Endothelial cell of umbilical vein (primary cell): ENCODE data around the gene ZNF530. TPM values are rescaled to one million over a fixed set of nuclear protein-coding genes. Genes with fewer than 3 reads are reported as not detected.

Experiments
- BruUV-seq: library from RNA; stranded (reverse); fragments of 400-500 nt; replicated peaks from 2 replicates; lab custom pipeline; 2021; lab: Mats Ljungman, UMichigan
- CTCF ChIA-PET: fragments of 300-600, 350-600 bp; sonication (Branson Sonifier 250); formaldehyde crosslinking; loops from one replicate; lab custom pipeline; 2021; ENCODE audit warnings: antibody characterized with exemption, inconsistent platforms; lab: Charles Lee
- POLR2A ChIA-PET: fragments of 300-600, 350-600 bp; sonication (Branson Sonifier 250); formaldehyde crosslinking; loops from one replicate; lab custom pipeline; 2021; ENCODE audit warnings: antibody characterized with exemption, inconsistent platforms; lab: Charles Lee
- DNase-seq: peaks from one replicate; pipeline ENCODE4 v3.0.0-alpha.2; 2011; ENCODE audit warnings: low read depth, low spot score
- FAIRE-seq: peaks from 2 replicates; lab custom pipeline; 2011; peaks lifted over from hg19 to GRCh38; lab: Jason Lieb, UNC
- H2AFZ ChIP-seq: 2 replicates; pipeline ENCODE4 v1.6.0; 2012; ENCODE audit warnings: low read depth, low read length, control low read depth, inconsistent platforms
- H3K27ac ChIP-seq: 2 replicates; pipeline ENCODE4 v1.5.1; 2011; ENCODE audit warnings: low read depth, mild to moderate bottlenecking, control low read depth, low read length, moderate library complexity; ENCODE audit not compliant: insufficient read depth
- H3K27me3 ChIP-seq, 2 experiments: 2 replicates each; pipeline versions ENCODE4 v1.6.0 to v1.6.1; 2011; ENCODE audit warnings: low read length in 2 of 2, mixed read lengths in 1 of 2; ENCODE audit not compliant: control insufficient read depth in 2 of 2, insufficient read depth in 2 of 2
- H3K36me3 ChIP-seq, 2 experiments: 2 replicates in 1 of 2; 3 replicates in 1 of 2; pipeline ENCODE4 v1.5.1; 2011; ENCODE audit warnings: low read length in 2 of 2, mild to moderate bottlenecking in 1 of 2, moderate library complexity in 1 of 2; ENCODE audit not compliant: control insufficient read depth in 2 of 2, insufficient read depth in 2 of 2; ENCODE audit errors: extremely low read depth in 1 of 2
- H3K4me1 ChIP-seq: 3 replicates; pipeline ENCODE4 v1.5.1; 2011; ENCODE audit warnings: mild to moderate bottlenecking, low read length; ENCODE audit not compliant: control insufficient read depth, insufficient read depth; ENCODE audit errors: extremely low read depth
- H3K4me2 ChIP-seq: 2 replicates; pipeline ENCODE4 v1.6.1; 2011; ENCODE audit warnings: low read length, control low read depth, mixed read lengths; ENCODE audit not compliant: insufficient read depth
- H3K4me3 ChIP-seq, 3 experiments: fragments of 200-600 bp in 1 of 3; sonication (generic), shearing (Covaris generic) in 1 of 3; replicated peaks in 1 of 3; 2 replicates each; pipeline ENCODE4 v1.5.1; 2011 to 2016; ENCODE audit warnings: control low read depth in 3 of 3, low read length in 3 of 3, mild to moderate bottlenecking in 2 of 3, inconsistent platforms in 1 of 3, low read depth in 1 of 3, moderate library complexity in 1 of 3; ENCODE audit not compliant: insufficient read depth in 1 of 3
- H3K79me2 ChIP-seq: 2 replicates; pipeline ENCODE4 v1.6.0; 2012; ENCODE audit warnings: low read length, inconsistent platforms; ENCODE audit not compliant: control insufficient read depth, insufficient read depth
- H3K9ac ChIP-seq: replicated peaks from 2 replicates; pipeline ENCODE3; 2011; ENCODE audit warnings: low read length, control low read depth; ENCODE audit not compliant: insufficient read depth; ENCODE audit errors: extremely low read depth
- H3K9me1 ChIP-seq: replicated peaks from 3 replicates; pipeline ENCODE4 v1.6.0; 2011; ENCODE audit warnings: mild to moderate bottlenecking, low read length; ENCODE audit not compliant: control insufficient read depth, insufficient read depth; ENCODE audit errors: extremely low read depth
- H3K9me3 ChIP-seq: replicated peaks from 2 replicates; pipeline ENCODE4 v1.5.1; 2012; ENCODE audit warnings: low read length, inconsistent platforms; ENCODE audit not compliant: control insufficient read depth, insufficient read depth
- H4K20me1 ChIP-seq: replicated peaks from 2 replicates; pipeline ENCODE3; 2011; ENCODE audit warnings: mild to moderate bottlenecking, low read length; ENCODE audit not compliant: control insufficient read depth, insufficient read depth; ENCODE audit errors: extremely low read depth
- EZH2 ChIP-seq: IDR thresholded peaks from 2 replicates; pipeline ENCODE4 v1.6.1; 2012; ENCODE audit warnings: borderline replicate concordance, low read depth, mild to moderate bottlenecking, moderate library complexity, low read length, inconsistent platforms; ENCODE audit not compliant: severe bottlenecking
- GATA2 ChIP-seq: IDR thresholded peaks from 2 replicates; pipeline ENCODE4 v1.7.0; 2011; ENCODE audit warnings: low read depth, mild to moderate bottlenecking, moderate library complexity, mixed read lengths, low read length; ENCODE audit not compliant: insufficient read length, insufficient read depth
- JUN ChIP-seq: IDR thresholded peaks from 2 replicates; pipeline ENCODE4 v1.6.1; 2011; ENCODE audit warnings: borderline replicate concordance, low read depth; ENCODE audit not compliant: insufficient read length, insufficient read depth
- MYC ChIP-seq: IDR thresholded peaks from one replicate; pipeline ENCODE4 v1.6.1; 2011; ENCODE audit warnings: mild to moderate bottlenecking, low read depth, low read length
- POLR2A ChIP-seq: IDR thresholded peaks from 2 replicates; pipeline ENCODE4 v1.6.1; 2012; ENCODE audit warnings: low read depth, mild to moderate bottlenecking, control low read depth, low read length
- POLR2AphosphoS5 ChIP-seq: IDR thresholded peaks from 2 replicates; pipeline ENCODE4 v1.6.1; 2012; ENCODE audit warnings: low read depth, mild to moderate bottlenecking, control low read depth, low read length, moderate library complexity; ENCODE audit not compliant: insufficient read depth
- dilution Hi-C: fragments of 300-500 bp; cut with MboI; formaldehyde crosslinking; loops from one replicate; pipeline ENCODE4 v1.15.0; 2019; ENCODE audit warnings: low sequenced_read_pairs; ENCODE audit not compliant: extremely low pct_ligation_motif_present
- intact Hi-C: fragments of 100-400 bp; cut with micrococcal nuclease; formaldehyde crosslinking; loops from one replicate; pipeline ENCODE4 v1.10.0; 2022
- polyA plus RNA-seq, 4 experiments: library from polyadenylated mRNA; depleted of rRNA in 3 of 4; stranded (reverse) in 3 of 4; unstranded in 1 of 4; fragments of >200 nt; gene quantifications; 2 replicates each; pipeline versions ENCODE4 v1.2.1 to v1.2.3, GENCODE V29; 2011 to 2012; ENCODE audit warnings: missing spikeins in 1 of 4
- total RNA-seq: library from RNA; stranded (reverse); gene quantifications from 2 replicates; pipeline ENCODE4 v1.2.3, GENCODE V29; 2021
- TF ChIP-seq, protein P1 (sequence below), 2 donors: IDR thresholded peaks; 1 replicate in 1 of 2; 2 replicates in 1 of 2; pipeline ENCODE4 v1.5.1; 2011; ENCODE audit warnings: low read length in 2 of 2, mild to moderate bottlenecking in 2 of 2, moderate library complexity in 2 of 2, control low read depth in 1 of 2, inconsistent platforms in 1 of 2, low read depth in 1 of 2; ENCODE audit not compliant: insufficient read depth in 1 of 2; ENCODE audit errors: extremely low read depth in 1 of 2
- TF ChIP-seq, protein P2 (sequence below): IDR thresholded peaks from 2 replicates; pipeline ENCODE4 v1.6.1; 2011; ENCODE audit not compliant: insufficient read depth, insufficient read length

ZNF530 gene
- total and polyA plus RNA-seq, 2 donors (not counting 3 experiments of a cell fraction or from before 2014, with no cell fraction given): 1.5 to 4.0 TPM

DNA sequence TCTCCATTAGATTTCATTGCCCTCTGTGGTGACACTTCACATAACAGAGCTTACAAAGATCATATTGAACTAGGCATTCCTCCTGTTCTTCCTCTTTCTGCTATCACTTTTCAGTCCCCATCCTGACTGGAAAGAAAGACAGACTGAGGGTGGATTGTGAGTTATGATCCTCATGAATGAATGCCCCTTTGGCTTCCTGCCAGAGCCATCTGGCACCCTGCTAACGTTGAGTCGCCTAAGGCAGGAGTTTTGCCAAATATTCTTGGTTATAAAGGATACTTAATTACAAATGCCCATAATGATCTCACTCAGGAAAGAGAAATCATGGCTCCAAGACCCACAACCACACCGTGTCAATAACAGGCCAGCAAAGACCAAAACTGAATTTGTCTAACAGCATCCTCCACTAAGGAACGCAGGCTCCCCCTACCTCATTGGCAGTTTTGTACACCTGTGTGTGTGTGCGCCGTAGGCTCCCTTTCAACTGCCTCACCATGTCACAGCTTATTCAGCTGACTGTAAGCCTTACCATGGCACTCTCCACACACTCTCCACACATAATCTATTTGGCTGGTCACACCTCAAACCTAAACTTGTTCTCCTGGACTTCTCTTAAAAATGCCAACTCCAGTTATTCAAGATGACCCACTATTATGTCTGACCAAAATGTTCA, 48.8 kb downstream of the ZNF530 start:
- no TSS peak for BruUV-seq
- FAIRE-seq: no peak
- no peaks in the 10 kb centered on the region for H3K4me1 ChIP-seq

DNA sequence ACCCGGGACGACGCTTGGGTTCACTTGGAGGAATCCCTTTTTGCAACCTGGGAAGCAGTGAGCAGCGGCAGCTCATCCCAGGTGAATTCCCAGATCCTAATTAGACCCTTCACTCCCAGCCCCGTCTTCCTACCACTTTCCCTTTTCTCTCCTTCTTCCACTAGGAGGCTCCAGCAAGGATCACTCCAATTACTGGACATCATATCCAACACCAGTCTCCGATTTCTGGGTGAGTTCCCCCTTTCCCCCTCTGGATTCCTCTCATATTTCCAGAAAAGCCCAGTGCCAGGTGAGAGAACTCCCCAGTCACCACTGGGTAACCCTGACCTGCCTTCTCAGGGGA, 51.9 kb downstream of the ZNF530 start:
- CTCF ChIA-PET: no interaction called here
- Histone ChIP-seq H3K9ac (no peak overlapping the region), H3K36me3 (no peaks in the 10 kb centered on the region), H4K20me1 (no peaks in the 10 kb centered on the region), H3K27ac (no peak overlapping the region), H3K79me2 (no peaks in the 10 kb centered on the region), H3K9me3 (no peaks in the 10 kb centered on the region), H3K4me1 (no peaks in the 10 kb centered on the region), H2AFZ (no peak overlapping the region), H3K4me3 (no peak overlapping the region), H3K4me2 (no peak overlapping the region), H3K9me1 (no peaks in the 10 kb centered on the region), H3K27me3 (no peaks in the 10 kb centered on the region)
- no peak for DNase-seq
- POLR2A ChIA-PET: no interaction called here
- intact Hi-C loops (no loop called here), dilution Hi-C loops (no loop called here)
- TF ChIP-seq POLR2AphosphoS5 (no peak), JUN (no peak), EZH2 (no peak), MYC (no peak), POLR2A (no peak), GATA2 (no peak)
- TF ChIP-seq, protein P1, sequence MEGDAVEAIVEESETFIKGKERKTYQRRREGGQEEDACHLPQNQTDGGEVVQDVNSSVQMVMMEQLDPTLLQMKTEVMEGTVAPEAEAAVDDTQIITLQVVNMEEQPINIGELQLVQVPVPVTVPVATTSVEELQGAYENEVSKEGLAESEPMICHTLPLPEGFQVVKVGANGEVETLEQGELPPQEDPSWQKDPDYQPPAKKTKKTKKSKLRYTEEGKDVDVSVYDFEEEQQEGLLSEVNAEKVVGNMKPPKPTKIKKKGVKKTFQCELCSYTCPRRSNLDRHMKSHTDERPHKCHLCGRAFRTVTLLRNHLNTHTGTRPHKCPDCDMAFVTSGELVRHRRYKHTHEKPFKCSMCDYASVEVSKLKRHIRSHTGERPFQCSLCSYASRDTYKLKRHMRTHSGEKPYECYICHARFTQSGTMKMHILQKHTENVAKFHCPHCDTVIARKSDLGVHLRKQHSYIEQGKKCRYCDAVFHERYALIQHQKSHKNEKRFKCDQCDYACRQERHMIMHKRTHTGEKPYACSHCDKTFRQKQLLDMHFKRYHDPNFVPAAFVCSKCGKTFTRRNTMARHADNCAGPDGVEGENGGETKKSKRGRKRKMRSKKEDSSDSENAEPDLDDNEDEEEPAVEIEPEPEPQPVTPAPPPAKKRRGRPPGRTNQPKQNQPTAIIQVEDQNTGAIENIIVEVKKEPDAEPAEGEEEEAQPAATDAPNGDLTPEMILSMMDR (IDR thresholded peaks at IDR 0.05; ENCODE audit: extremely low read depth in 1 of 2, insufficient read depth in 1 of 2, low read depth in 1 of 2, low read length in 2 of 2): no peak
- BruUV-seq: no TSS peak
- no peak for FAIRE-seq

More for the DNA sequence above, 48.8 kb downstream of the ZNF530 start:
- ChIA-PET POLR2A (no interaction called here), CTCF (no interaction called here)
- Histone ChIP-seq H4K20me1 (no peaks in the 10 kb centered on the region), H3K9ac (no peak overlapping the region), H3K9me1 (no peaks in the 10 kb centered on the region), H2AFZ (no peak overlapping the region), H3K36me3 (no peaks in the 10 kb centered on the region), H3K27ac (no peak overlapping the region), H3K4me3 (no peak overlapping the region), H3K79me2 (no peaks in the 10 kb centered on the region), H3K4me2 (no peak overlapping the region), H3K27me3 (no peaks in the 10 kb centered on the region), H3K9me3 (no peaks in the 10 kb centered on the region)
- no peak for TF ChIP-seq POLR2A
- no peak for TF ChIP-seq POLR2AphosphoS5
- no peak for TF ChIP-seq MYC
- no peak for TF ChIP-seq EZH2
- TF ChIP-seq, protein P2, sequence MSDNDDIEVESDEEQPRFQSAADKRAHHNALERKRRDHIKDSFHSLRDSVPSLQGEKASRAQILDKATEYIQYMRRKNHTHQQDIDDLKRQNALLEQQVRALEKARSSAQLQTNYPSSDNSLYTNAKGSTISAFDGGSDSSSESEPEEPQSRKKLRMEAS: no peak
- no peak for DNase-seq
- intact Hi-C loops (no loop called here), dilution Hi-C loops (no loop called here)
